Progenitor cell of endocrine pancreas (in vitro differentiated cells): Measurements from ENCODE around the gene ARPC3. TPM values are rescaled to one million over a fixed set of nuclear protein-coding genes. Genes with fewer than 3 reads are reported as not detected.

Source experiments
- DNase-seq: peaks from one replicate; pipeline ENCODE4 v3.0.0; 2021; ENCODE audit warnings: low spot score; ENCODE audit not compliant: unreplicated experiment
- H3K27ac Mint-ChIP-seq: 2 replicates; pipeline ENCODE4 v1.8.0; 2021; ENCODE audit warnings: mild to moderate bottlenecking, moderate library complexity, mixed read lengths
- H3K27me3 Mint-ChIP-seq: 2 replicates; pipeline ENCODE4 v1.8.0; 2021; ENCODE audit warnings: mixed read lengths
- H3K36me3 Mint-ChIP-seq: 2 replicates; pipeline ENCODE4 v1.8.0; 2022; ENCODE audit warnings: mixed read lengths; ENCODE audit not compliant: insufficient read depth
- H3K4me1 Mint-ChIP-seq: 2 replicates; pipeline ENCODE4 v1.8.0; 2021; ENCODE audit warnings: low read depth, mixed read lengths
- H3K4me3 Mint-ChIP-seq: 2 replicates; pipeline ENCODE4 v1.8.0; 2021; ENCODE audit warnings: low read depth, mild to moderate bottlenecking, moderate library complexity, mixed read lengths
- H3K9me3 Mint-ChIP-seq: 2 replicates; pipeline ENCODE4 v1.8.0; 2021; ENCODE audit warnings: low read depth, mixed read lengths
- CTCF ChIP-seq: fragments of 200-600 bp; sonication (generic); IDR thresholded peaks from one replicate; pipeline ENCODE4 v1.5.0; 2021; ENCODE audit warnings: antibody characterized with exemption, mild to moderate bottlenecking; ENCODE audit not compliant: unreplicated experiment
- long read RNA-seq: library from polyadenylated mRNA; unstranded; transcript quantifications from one replicate; pipeline ENCODE4 v2.0.0, GENCODE V29; 2020
- total RNA-seq: library from RNA; stranded (reverse); gene quantifications from 2 replicates; pipeline ENCODE4 v1.2.1, GENCODE V29; 2021

Gene ARPC3
- total RNA-seq, result 181 and 184 TPM in 2 replicates
- long read RNA-seq, transcript ARPC3-201 (7 exons, 1,014 nt), result major isoform, 114 of 125 reads
- long read RNA-seq, partial matches to known transcripts, result 2 of 125 reads
- long read RNA-seq, other reads (novel, unspliced or antisense), result 9 of 125 reads

GRCh38 chr12:110449799-110450497, at the start of gene ARPC3:
TSS of gene ARPC3 (minus strand) at chr12:110450337. CDS start at chr12:110450260, 77 bp downstream.
- peak; percentile 84 for DNase-seq
- H3K4me1 Mint-ChIP-seq, result peaks cover 10% of the 10 kb centered on the region
- H3K4me3 Mint-ChIP-seq, result peak within 1 kb of the TSS; percentile 100
- no peaks in the 10 kb centered on the region for H3K27me3 Mint-ChIP-seq
- peaks cover 13% of the 10 kb centered on the region for H3K36me3 Mint-ChIP-seq
- H3K27ac Mint-ChIP-seq, result peak within 1 kb of the TSS; percentile 99
- H3K9me3 Mint-ChIP-seq, result no peaks in the 10 kb centered on the region
- peak; percentile 82 for TF ChIP-seq CTCF

GRCh38 chr12:110498984-110499706, 49.0 kb upstream of the ARPC3 start:
- Mint-ChIP-seq H3K9me3 (peaks cover 8% of the 10 kb centered on the region), H3K27me3 (peaks cover 3% of the 10 kb centered on the region), H3K4me3 (no peak overlapping the region), H3K27ac (peak overlapping the region; percentile 69), H3K4me1 (peaks cover 13% of the 10 kb centered on the region), H3K36me3 (peaks cover 10% of the 10 kb centered on the region)
- no peak for DNase-seq
- no peak for TF ChIP-seq CTCF

- Mint-ChIP-seq H3K27ac (no peak overlapping the region), H3K4me1 (no peaks in the 10 kb centered on the region), H3K36me3 (no peaks in the 10 kb centered on the region), H3K9me3 (no peaks in the 10 kb centered on the region), H3K4me3 (no peak overlapping the region), H3K27me3 (no peaks in the 10 kb centered on the region)
- DNase-seq, result no peak
- no peak for TF ChIP-seq CTCF
Observed at GRCh38 chr12:110475426-110475825, 25.3 kb upstream of the ARPC3 start.

- H3K4me1 Mint-ChIP-seq, result peaks cover 16% of the 10 kb centered on the region
- no peak for TF ChIP-seq CTCF
- peak within 1 kb of the TSS; percentile 91 for H3K4me3 Mint-ChIP-seq
- no peaks in the 10 kb centered on the region for H3K27me3 Mint-ChIP-seq
- peak within 1 kb of the TSS; percentile 98 for H3K27ac Mint-ChIP-seq
- peak; percentile 94 for DNase-seq
- peaks cover 4% of the 10 kb centered on the region for H3K36me3 Mint-ChIP-seq
- no peaks in the 10 kb centered on the region for H3K9me3 Mint-ChIP-seq
Observed at GRCh38 chr12:110468214-110469048, 18.3 kb upstream of the ARPC3 start, which contains the start of the genes FAM216A and GPN3. TSS of gene FAM216A (plus strand) at chr12:110468845. CDS start at chr12:110468876, 31 bp downstream. TSS of gene GPN3 (minus strand) at chr12:110468257. CDS start at chr12:110468203, 54 bp downstream.

GRCh38 chr12:110467847-110468213, 17.7 kb upstream of the ARPC3 start:
- Mint-ChIP-seq H3K27me3 (no peaks in the 10 kb centered on the region), H3K4me3 (peak overlapping the region; percentile 91), H3K27ac (peak overlapping the region; percentile 98), H3K4me1 (peaks cover 16% of the 10 kb centered on the region), H3K36me3 (peaks cover 4% of the 10 kb centered on the region), H3K9me3 (no peaks in the 10 kb centered on the region)
- no peak for TF ChIP-seq CTCF
- no peak for DNase-seq
